Tibial nerve (tissue), 4 donors: Measurements from ENCODE around the gene RCC1.

Experiments used
- EP300 ChIP-seq, 2 donors: sonication (generic); formaldehyde crosslinking; IDR thresholded peaks; one replicate each; pipeline ENCODE4 v1.6.1; 2017; ENCODE audit warnings: antibody characterized with exemption in 2 of 2, mild to moderate bottlenecking in 1 of 2
- POLR2A ChIP-seq, 2 donors: fragments of 450-650 bp; IDR thresholded peaks; one replicate each; pipeline ENCODE4 v1.6.1; 2017; ENCODE audit warnings: antibody characterized with exemption in 2 of 2, mild to moderate bottlenecking in 2 of 2, moderate library complexity in 2 of 2
- TF ChIP-seq, protein P1 (sequence below), 5 experiments: fragments of 200-600 bp in 3 of 5; fragments of 450-650 bp in 2 of 5; sonication (generic) in 3 of 5; IDR thresholded peaks; one replicate each; pipeline ENCODE4 v1.5.1; 2016 to 2019; ENCODE audit warnings: antibody characterized with exemption in 5 of 5, mild to moderate bottlenecking in 3 of 5, moderate library complexity in 2 of 5

DNA sequence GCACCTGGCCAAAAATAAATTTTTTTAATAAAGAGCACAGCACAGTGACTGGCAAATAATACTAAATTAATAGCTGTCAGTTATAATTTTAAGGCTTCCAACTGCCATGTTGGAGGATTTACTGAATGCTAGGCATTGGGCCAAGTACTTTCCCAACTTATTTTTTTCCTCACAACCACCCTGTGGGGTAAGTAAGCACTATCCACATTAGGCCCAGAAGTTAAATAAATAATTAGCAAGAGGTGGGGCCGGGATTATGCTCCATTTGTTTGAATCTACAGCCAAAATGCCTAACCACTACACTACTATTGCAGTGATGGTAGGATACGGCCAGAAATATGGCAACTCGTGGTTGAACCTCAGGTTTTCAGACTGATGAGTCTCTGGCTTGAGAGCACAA lies 42.5 kb downstream of the RCC1 start:
- TF ChIP-seq, protein P1, sequence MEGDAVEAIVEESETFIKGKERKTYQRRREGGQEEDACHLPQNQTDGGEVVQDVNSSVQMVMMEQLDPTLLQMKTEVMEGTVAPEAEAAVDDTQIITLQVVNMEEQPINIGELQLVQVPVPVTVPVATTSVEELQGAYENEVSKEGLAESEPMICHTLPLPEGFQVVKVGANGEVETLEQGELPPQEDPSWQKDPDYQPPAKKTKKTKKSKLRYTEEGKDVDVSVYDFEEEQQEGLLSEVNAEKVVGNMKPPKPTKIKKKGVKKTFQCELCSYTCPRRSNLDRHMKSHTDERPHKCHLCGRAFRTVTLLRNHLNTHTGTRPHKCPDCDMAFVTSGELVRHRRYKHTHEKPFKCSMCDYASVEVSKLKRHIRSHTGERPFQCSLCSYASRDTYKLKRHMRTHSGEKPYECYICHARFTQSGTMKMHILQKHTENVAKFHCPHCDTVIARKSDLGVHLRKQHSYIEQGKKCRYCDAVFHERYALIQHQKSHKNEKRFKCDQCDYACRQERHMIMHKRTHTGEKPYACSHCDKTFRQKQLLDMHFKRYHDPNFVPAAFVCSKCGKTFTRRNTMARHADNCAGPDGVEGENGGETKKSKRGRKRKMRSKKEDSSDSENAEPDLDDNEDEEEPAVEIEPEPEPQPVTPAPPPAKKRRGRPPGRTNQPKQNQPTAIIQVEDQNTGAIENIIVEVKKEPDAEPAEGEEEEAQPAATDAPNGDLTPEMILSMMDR (IDR thresholded peaks at IDR 0.05), result no peak
- TF ChIP-seq POLR2A (IDR thresholded peaks at IDR 0.05) (no peak), EP300 (IDR thresholded peaks at IDR 0.05) (no peak)
